HEK293T (cell line): ENCODE measurements around the gene CPEB2.

ENCODE experiments used
- BHLHE40 ChIP-seq: fragments of 450-650 bp; IDR thresholded peaks from 2 replicates; pipeline ENCODE4 v1.6.1; 2016; ENCODE audit warnings: mild to moderate bottlenecking, moderate library complexity, borderline replicate concordance
- ELF4 ChIP-seq: fragments of 450-650 bp; IDR thresholded peaks from 2 replicates; pipeline ENCODE4 v1.6.1; 2017; ENCODE audit warnings: antibody characterized with exemption
- FOXK2 ChIP-seq: fragments of 450-650 bp; IDR thresholded peaks from 2 replicates; pipeline ENCODE4 v1.6.1; 2016; ENCODE audit warnings: mild to moderate bottlenecking
- PKNOX1 ChIP-seq: fragments of 450-650 bp; IDR thresholded peaks from 2 replicates; pipeline ENCODE4 v1.6.1; 2016
- SP1 ChIP-seq: fragments of 450-650 bp; IDR thresholded peaks from 2 replicates; pipeline ENCODE4 v1.6.1; 2017
- TARDBP ChIP-seq: fragments of 450-650 bp; IDR thresholded peaks from 2 replicates; pipeline ENCODE4 v1.6.1; 2016

- TF ChIP-seq ELF4 (no peak), BHLHE40 (no peak), SP1 (no peak), TARDBP (no peak), FOXK2 (no peak), PKNOX1 (no peak)
Measured at GRCh38 chr4:15003891-15004738, 1.8 kb downstream of the CPEB2 start.
